GM12872 (cell line): ENCODE results near the gene RNF11.

ENCODE experiments used
- TF ChIP-seq, protein P1 (sequence below): IDR thresholded peaks from 3 replicates; pipeline ENCODE4 v1.5.1; 2011; ENCODE audit warnings: low read depth, mild to moderate bottlenecking, low read length, moderate library complexity; ENCODE audit not compliant: insufficient read depth

Gene RNF11

DNA sequence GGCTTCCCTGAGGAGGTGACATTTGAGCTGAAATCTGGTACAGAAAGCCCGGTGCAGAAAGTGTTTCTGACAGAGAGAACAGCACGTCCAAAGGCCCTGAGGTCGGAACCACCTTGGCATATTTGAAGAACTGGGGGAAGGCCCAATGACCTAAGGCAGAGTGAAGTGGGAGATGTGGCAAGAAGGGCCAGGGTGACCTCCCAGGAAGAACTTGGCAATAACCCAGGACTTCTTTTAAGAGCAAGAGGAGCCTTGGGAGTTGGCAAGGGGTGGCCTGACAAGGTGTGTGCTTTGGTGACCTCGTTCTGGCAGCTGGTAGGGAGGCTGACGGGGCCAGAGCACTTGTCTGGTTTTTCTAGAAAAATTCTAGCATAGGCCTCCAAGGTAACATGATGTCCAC, 70.9 kb downstream of the RNF11 start:
- TF ChIP-seq, protein P1, sequence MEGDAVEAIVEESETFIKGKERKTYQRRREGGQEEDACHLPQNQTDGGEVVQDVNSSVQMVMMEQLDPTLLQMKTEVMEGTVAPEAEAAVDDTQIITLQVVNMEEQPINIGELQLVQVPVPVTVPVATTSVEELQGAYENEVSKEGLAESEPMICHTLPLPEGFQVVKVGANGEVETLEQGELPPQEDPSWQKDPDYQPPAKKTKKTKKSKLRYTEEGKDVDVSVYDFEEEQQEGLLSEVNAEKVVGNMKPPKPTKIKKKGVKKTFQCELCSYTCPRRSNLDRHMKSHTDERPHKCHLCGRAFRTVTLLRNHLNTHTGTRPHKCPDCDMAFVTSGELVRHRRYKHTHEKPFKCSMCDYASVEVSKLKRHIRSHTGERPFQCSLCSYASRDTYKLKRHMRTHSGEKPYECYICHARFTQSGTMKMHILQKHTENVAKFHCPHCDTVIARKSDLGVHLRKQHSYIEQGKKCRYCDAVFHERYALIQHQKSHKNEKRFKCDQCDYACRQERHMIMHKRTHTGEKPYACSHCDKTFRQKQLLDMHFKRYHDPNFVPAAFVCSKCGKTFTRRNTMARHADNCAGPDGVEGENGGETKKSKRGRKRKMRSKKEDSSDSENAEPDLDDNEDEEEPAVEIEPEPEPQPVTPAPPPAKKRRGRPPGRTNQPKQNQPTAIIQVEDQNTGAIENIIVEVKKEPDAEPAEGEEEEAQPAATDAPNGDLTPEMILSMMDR: no peak

DNA sequence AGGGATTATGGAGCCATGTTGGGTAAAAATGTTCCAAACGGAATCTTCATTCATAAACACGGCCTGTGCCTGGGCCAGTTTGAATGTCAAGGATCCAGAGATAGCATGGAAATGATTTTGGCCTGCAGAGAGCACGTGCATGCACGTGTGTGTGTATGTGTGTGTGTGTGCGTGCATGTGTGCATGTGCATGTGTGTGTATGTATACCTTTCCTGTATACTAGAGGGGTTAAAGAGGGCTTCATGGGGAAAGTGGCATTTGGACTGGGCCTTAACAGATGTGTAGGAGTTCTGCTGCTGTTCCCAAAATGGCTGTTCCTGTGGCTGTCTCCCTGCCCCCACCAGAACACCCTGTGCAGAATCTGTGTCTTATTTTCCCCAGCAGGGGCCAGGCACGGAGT, 72.6 kb downstream of the RNF11 start:
- TF ChIP-seq, protein P1: no peak

DNA sequence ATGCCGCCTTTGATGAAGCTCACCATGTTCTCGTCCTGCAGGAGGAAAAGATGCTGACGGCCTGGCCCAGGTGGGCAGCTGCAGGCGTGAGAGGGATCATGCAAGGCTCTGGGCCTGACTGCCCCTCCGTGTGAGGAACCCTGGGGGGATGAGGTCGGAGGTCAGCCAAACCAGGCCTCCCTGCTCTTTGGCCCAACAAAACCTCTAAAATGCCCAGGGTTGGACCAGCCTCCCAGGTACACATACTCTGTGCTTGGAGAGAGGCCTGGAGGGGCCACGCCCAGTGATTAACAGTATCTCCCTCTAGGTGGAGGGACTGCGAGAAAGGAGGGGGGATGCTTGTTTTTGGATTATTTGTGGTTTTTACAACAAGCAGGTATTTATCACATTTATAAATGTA, 73.2 kb downstream of the RNF11 start:
- TF ChIP-seq, protein P1: no peak

DNA sequence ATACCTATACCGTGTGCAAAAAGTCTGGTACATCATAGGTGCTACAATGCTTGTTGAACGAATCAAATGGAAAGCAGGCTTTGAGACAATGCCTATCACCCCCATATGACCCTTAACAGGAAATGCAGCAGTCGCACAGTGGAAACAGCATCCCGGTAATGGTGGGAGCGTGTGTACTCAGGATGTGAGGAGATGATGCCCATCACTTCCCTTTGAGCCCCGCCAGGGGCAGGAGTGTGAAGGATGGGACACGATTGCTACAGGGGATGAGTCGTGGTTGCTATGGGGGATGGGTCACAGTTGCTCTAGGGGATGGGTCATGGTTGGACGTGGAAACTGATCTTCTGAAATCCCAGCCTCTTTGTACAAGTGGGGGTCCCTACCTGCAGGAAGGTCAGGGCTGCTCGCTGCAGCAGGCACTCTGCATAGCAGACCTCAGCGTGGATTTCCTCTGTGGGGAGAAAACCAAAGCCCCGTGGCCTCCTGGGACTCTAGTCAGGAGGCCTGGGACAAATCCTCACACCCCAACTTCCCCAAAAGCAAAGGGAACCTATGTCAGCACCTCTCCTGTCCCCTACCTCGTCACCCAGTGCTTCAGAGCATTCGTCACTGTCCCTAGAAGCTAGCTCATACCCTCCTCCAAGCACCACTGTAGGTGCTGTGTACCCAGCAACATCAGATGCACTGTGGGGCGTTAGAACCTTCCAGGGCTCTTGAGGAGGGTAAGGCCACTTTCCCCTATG, 75.0 kb downstream of the RNF11 start:
- TF ChIP-seq, protein P1: 0 out of 3 replicates have a peak, but pooled peaks have one; percentile 10

DNA sequence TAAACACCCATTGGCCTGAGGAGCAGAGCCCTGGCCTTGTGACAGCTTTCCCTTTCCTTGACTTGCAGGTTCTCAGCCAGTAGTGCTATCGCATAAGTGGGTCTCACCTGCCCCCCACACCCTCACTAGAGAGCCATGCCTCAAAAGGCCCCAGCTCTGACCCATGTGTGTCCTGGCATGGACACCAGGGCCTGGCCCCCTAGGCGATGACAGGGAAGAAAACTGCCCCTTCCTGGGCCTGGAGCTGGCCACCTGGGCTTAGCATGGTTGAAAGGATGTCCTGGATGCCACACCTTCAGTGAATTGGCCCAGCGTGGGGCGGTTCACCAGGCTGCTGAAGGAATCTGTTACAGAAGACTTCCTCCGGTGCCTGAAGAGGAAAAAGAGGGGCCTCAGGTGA, 75.8 kb downstream of the RNF11 start:
- TF ChIP-seq, protein P1: no peak

DNA sequence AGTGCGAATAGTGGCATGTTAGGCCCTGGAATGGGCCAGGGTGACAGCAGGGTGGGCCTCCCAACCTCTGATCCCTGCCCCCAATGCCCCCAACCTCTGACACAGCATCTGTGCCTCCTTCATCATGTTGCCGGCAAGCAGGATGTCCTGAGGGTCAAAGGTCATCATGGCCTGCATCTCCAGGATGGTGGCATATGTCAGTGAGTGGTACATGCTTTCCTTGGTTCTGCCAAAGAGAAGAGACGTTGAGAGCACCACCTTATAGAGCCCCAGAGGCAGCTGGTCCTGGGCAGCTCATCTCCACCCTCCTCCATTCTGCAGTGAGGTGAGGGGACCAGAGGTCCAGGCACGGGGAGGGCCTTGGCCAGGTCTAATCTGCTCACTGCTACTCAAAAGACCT, 76.6 kb downstream of the RNF11 start:
- TF ChIP-seq, protein P1: no peak

DNA sequence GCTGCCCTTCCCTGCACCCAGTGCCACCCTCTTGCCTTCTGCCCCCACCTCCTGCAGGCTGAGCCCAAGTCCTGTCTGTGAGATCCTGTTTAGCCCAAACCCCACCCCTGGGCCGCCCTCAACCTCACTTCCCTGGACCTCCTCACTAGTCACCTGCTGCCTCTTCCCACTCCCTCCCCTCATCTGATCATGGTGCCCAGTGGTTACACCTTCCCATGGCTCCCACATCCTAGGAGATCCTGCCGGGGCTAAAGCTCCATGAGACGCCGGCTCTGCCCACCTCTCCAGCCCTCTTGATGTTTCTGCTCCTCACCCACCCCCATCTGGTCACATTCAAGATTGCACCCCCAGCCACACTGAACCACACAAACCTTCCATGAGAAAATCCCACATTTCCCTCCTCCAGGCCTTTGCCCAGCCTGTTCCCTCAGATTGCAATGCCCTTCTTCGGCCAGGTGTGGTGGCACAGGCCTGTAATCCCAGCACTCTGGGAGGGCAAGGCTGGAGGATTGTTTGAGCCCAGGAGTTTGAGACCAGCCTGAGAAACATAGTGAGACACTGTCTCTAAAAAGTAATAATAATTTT, 77.3 kb downstream of the RNF11 start:
- TF ChIP-seq, protein P1: peak; percentile 28; the same call in 1 of the 3 replicates
